HEK293 (cell line): ENCODE results near the gene RGS11.

Source experiments
- CTCF ChIP-seq: fragments of 450-650 bp; formaldehyde crosslinking; IDR thresholded peaks from 2 replicates; pipeline ENCODE4 v1.5.1; 2016; ENCODE audit warnings: missing biosample characterization, missing genetic modification characterization
- GLI4 ChIP-seq: fragments of 450-650 bp; formaldehyde crosslinking; IDR thresholded peaks from 2 replicates; pipeline ENCODE4 v1.5.1; 2016; ENCODE audit warnings: missing biosample characterization, missing genetic modification characterization
- PBX3 ChIP-seq: sonication (generic); formaldehyde crosslinking; IDR thresholded peaks from 2 replicates; pipeline ENCODE4 v1.8.1; 2022; ENCODE audit warnings: mild to moderate bottlenecking, moderate library complexity, missing genetic modification reagents
- RBAK ChIP-seq: fragments of 450-650 bp; formaldehyde crosslinking; IDR thresholded peaks from 2 replicates; pipeline ENCODE4 v1.5.1; 2016; ENCODE audit warnings: missing biosample characterization, missing genetic modification characterization
- REST ChIP-seq: fragments of 450-650 bp; formaldehyde crosslinking; IDR thresholded peaks from 2 replicates; pipeline ENCODE4 v1.5.1; 2016; ENCODE audit warnings: missing biosample characterization, missing genetic modification characterization
- TCF7L2 ChIP-seq: IDR thresholded peaks from 2 replicates; pipeline ENCODE4 v1.6.1; 2011; ENCODE audit warnings: low read depth, mild to moderate bottlenecking, inconsistent platforms, low read length, moderate library complexity, borderline replicate concordance
- ZBTB17 ChIP-seq: fragments of 450-650 bp; formaldehyde crosslinking; IDR thresholded peaks from 2 replicates; pipeline ENCODE4 v1.5.1; 2016; ENCODE audit warnings: missing biosample characterization, missing genetic modification characterization
- ZNF391 ChIP-seq: fragments of 450-650 bp; formaldehyde crosslinking; IDR thresholded peaks from 2 replicates; pipeline ENCODE4 v1.5.1; 2016; ENCODE audit warnings: low read depth, missing biosample characterization, missing genetic modification characterization, borderline replicate concordance
- ZNF449 ChIP-seq: fragments of 450-650 bp; formaldehyde crosslinking; IDR thresholded peaks from 2 replicates; pipeline ENCODE4 v1.5.1; 2017; ENCODE audit warnings: missing biosample characterization, mild to moderate bottlenecking, missing genetic modification characterization, moderate library complexity
- ZNF473 ChIP-seq: fragments of 450-650 bp; formaldehyde crosslinking; IDR thresholded peaks from 2 replicates; pipeline ENCODE4 v1.5.1; 2017; ENCODE audit warnings: missing biosample characterization, missing genetic modification characterization
- ZNF776 ChIP-seq: fragments of 450-650 bp; formaldehyde crosslinking; IDR thresholded peaks from 2 replicates; pipeline ENCODE4 v1.5.0; 2017; ENCODE audit warnings: missing biosample characterization, missing genetic modification characterization, borderline replicate concordance
- ZNF792 ChIP-seq: fragments of 450-650 bp; formaldehyde crosslinking; IDR thresholded peaks from 2 replicates; pipeline ENCODE4 v1.5.1; 2016; ENCODE audit warnings: missing biosample characterization, missing genetic modification characterization

GRCh38 chr16:264440-264951 is 11.2 kb downstream of the RGS11 start:
- no peak for TF ChIP-seq ZNF449 (tag by site-specific recombination)
- TF ChIP-seq CTCF (tag by site-specific recombination), result no peak
- no peak for TF ChIP-seq ZBTB17 (tag by site-specific recombination)
- no peak for TF ChIP-seq RBAK (tag by site-specific recombination)
- TF ChIP-seq TCF7L2, result no peak
- no peak for TF ChIP-seq ZNF776 (tag by site-specific recombination)
- TF ChIP-seq PBX3 (CRISPR knock-in tag), result no peak
- TF ChIP-seq REST (tag by site-specific recombination), result no peak
- TF ChIP-seq ZNF391, result no peak
- TF ChIP-seq ZNF473 (tag by site-specific recombination), result no peak
- no peak for TF ChIP-seq GLI4
- no peak for TF ChIP-seq ZNF792
